GM10266 (cell line): ENCODE results near the gene KIAA0319L.

ENCODE experiments used
- DNase-seq: peaks from one replicate; pipeline ENCODE4 v3.0.0; 2012; ENCODE audit errors: extremely low spot score
- CTCF ChIP-seq: IDR thresholded peaks from 2 replicates; pipeline ENCODE4 v1.5.1; 2012; ENCODE audit warnings: mild to moderate bottlenecking, low read depth; ENCODE audit not compliant: control insufficient read depth, insufficient read depth; ENCODE audit errors: missing control alignments

The KIAA0319L gene

DNA sequence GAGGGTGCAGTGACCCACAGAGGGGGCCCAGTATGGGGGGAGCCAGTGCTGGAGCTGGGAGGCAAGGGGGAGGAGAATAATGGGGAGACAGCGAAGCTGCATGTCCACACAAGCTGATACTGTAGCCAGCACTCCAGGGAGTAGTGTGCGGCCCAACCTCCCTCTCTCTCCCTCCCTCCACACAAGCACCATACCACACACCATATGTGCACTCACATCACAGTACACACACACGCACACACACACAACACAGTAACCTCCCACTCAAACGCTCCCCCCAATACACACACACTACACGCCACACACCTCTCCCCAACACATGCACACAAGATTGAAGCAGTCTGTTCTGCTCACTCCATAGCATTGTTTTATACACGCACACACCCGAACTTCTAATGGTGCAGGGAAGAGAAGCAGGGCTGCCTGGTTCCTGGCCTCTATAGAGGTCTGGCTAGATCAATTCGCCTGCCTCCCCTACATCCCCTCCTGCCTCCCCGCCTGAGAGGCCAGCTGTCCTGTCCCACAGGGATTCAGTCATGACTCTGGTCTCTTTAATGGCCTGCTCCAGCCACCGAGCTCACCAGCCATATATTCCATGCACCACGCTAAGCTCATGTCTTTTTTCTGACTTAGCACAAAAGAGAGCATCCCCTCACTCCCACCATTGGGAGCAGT lies 4.2 kb upstream of the KIAA0319L start:
- TF ChIP-seq CTCF, result no peak
- DNase-seq, result no peak

DNA sequence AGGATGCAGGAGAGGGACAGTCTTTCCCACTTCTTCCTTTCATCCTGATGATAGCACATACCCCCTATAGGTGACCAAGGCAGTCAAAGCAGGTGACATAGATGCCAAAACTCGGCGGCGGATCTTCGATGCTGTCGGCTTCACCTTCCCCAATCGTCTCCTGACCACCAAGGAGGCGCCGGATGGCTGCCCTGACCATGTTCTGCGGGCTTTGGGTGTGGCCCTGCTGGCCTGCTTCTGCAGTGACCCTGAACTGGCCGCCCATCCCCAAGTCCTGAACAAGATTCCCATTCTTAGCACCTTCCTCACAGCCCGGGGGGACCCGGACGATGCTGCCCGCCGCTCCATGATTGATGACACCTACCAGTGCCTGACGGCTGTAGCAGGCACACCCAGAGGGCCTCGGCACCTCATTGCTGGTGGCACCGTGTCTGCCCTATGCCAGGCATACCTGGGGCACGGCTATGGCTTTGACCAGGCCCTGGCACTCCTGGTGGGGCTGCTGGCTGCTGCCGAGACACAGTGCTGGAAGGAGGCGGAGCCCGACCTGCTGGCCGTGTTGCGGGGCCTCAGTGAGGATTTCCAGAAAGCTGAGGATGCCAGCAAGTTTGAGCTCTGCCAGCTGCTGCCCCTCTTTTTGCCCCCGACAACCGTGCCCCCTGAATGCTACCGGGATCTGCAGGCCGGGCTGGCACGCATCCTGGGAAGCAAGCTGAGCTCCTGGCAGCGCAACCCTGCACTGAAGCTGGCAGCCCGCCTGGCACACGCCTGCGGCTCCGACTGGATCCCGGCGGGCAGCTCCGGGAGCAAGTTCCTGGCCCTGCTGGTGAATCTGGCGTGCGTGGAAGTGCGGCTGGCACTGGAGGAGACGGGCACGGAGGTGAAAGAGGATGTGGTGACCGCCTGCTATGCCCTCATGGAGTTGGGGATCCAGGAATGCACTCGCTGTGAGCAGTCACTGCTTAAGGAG lies 3.3 kb upstream of the KIAA0319L start:
- no peak for DNase-seq
- no peak for TF ChIP-seq CTCF

DNA sequence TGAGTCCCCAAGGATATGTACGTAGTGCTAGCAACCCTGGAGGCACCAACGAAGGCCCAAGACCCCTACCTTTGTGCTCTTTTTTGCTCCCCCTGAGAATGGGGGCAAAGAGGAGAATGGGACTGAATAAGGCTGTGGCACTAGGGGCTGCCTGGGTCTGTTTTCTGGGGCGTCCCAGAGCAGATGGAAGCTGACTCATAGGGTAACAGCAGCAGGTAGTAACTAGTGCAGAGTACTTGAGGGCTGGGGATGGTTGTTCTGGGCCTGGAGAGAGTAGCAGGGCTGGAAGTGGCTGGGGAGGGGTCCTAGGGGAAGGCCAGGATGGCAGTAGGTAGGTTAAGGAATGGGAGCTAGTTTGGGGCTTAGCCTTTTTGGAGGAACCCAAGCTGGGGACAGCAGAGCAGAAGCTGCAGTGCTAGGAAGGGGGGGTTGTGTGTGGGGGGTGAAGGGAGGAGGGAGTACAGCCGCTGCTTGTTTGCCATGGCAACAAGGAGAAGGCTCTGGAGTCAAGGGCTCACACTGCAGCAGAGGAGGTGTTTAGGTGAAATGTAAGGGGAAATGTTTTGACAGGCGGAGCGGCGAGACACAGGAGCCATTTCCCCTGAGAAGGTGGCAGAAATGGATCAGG lies 2.2 kb upstream of the KIAA0319L start:
- DNase-seq, result no peak
- TF ChIP-seq CTCF, result no peak

GRCh38 chr1:35558374-35559316 lies 1.4 kb upstream of the KIAA0319L start:
- DNase-seq, result peak; percentile 20

GRCh38 chr1:35557611-35558373 lies 589 bp upstream of the KIAA0319L start, which contains the start of gene NCDN:
TSS of gene NCDN (plus strand) at chr1:35557799. CDS start at chr1:35558191, 392 bp downstream.
- TF ChIP-seq CTCF, result no peak
- peak; percentile 97 for DNase-seq

More at GRCh38 chr1:35558374-35559316, 1.4 kb upstream of the KIAA0319L start:
- TF ChIP-seq CTCF, result no peak
